DOHH2 (cell line): ENCODE results near the gene RGS19.

Experiments
- H3F3A ChIP-seq: fragments of 200-600 bp; sonication (generic), shearing (Covaris generic); 2 replicates; pipeline ENCODE4 v1.6.0; 2016; ENCODE audit warnings: antibody characterized with exemption, mild to moderate bottlenecking; ENCODE audit not compliant: control insufficient read depth, insufficient read depth
- H3K27ac ChIP-seq: fragments of 200-600 bp; sonication (generic); 2 replicates; pipeline ENCODE4 v1.5.1; 2014; ENCODE audit warnings: low read depth, mild to moderate bottlenecking, low read length, moderate library complexity
- H3K27me3 ChIP-seq: fragments of 200-600 bp; sonication (generic); 2 replicates; pipeline ENCODE4 v1.6.1; 2014; ENCODE audit warnings: mild to moderate bottlenecking, low read length, mixed read lengths; ENCODE audit not compliant: control insufficient read depth
- H3K36me3 ChIP-seq: fragments of 200-600 bp; sonication (generic); 2 replicates; pipeline ENCODE4 v1.6.1; 2014; ENCODE audit warnings: mild to moderate bottlenecking, low read length, moderate library complexity, mixed read lengths; ENCODE audit not compliant: control insufficient read depth
- H3K4me1 ChIP-seq: fragments of 200-600 bp; sonication (generic); 2 replicates; pipeline ENCODE4 v1.6.1; 2014; ENCODE audit warnings: mild to moderate bottlenecking, low read length, mixed read lengths; ENCODE audit not compliant: control insufficient read depth
- H3K4me2 ChIP-seq: fragments of 200-600 bp; sonication (generic); 2 replicates; pipeline ENCODE4 v1.6.0; 2014; ENCODE audit warnings: mild to moderate bottlenecking, low read length, moderate library complexity
- H3K4me3 ChIP-seq: fragments of 200-600 bp; sonication (generic); 2 replicates; pipeline ENCODE4 v1.5.1; 2014; ENCODE audit warnings: mild to moderate bottlenecking, low read length, mixed read lengths
- H3K79me2 ChIP-seq: fragments of 200-600 bp; sonication (generic); 2 replicates; pipeline ENCODE4 v1.6.1; 2014; ENCODE audit warnings: mild to moderate bottlenecking, low read length, mixed read lengths; ENCODE audit not compliant: control insufficient read depth
- H3K9me2 ChIP-seq: fragments of 200-600 bp; sonication (generic); replicated peaks from 2 replicates; pipeline ENCODE4 v1.6.1; 2014; ENCODE audit warnings: mild to moderate bottlenecking, low read length, mixed read lengths; ENCODE audit not compliant: control insufficient read depth
- H3K9me3 ChIP-seq: fragments of 200-600 bp; sonication (generic); 2 replicates; pipeline ENCODE4 v1.6.1; 2014; ENCODE audit warnings: antibody characterized with exemption, low read length, mixed read lengths; ENCODE audit not compliant: control insufficient read depth, insufficient read depth
- H4K20me1 ChIP-seq: fragments of 200-600 bp; sonication (generic); 2 replicates; pipeline ENCODE4 v1.6.0; 2014; ENCODE audit warnings: low read depth, mild to moderate bottlenecking, antibody characterized with exemption, low read length, moderate library complexity; ENCODE audit not compliant: control insufficient read depth, insufficient read depth
- CTCF ChIP-seq: fragments of 200-600 bp; sonication (generic); IDR thresholded peaks from one replicate; pipeline ENCODE4 v1.5.1; 2014; ENCODE audit warnings: antibody characterized with exemption, mild to moderate bottlenecking, low read depth, low read length; ENCODE audit not compliant: poor library complexity, severe bottlenecking
- EZH2phosphoT487 ChIP-seq: fragments of 200-600 bp; sonication (generic); IDR thresholded peaks from 2 replicates; pipeline ENCODE4 v1.6.1; 2017; ENCODE audit warnings: borderline replicate concordance, mild to moderate bottlenecking, antibody characterized with exemption, low read length, moderate library complexity, mixed read lengths

RGS19 gene

GRCh38 chr20:64043768-64044167 is 35.5 kb downstream of the RGS19 start:
- H3K9me3 ChIP-seq: no peaks in the 10 kb centered on the region
- no peaks in the 10 kb centered on the region for H4K20me1 ChIP-seq
- H3K27me3 ChIP-seq: no peaks in the 10 kb centered on the region
- H3K9me2 ChIP-seq: no peaks in the 10 kb centered on the region
- no peaks in the 10 kb centered on the region for H3K36me3 ChIP-seq
- no peak overlapping the region for H3K4me2 ChIP-seq
- H3K4me1 ChIP-seq: peaks cover 38% of the 10 kb centered on the region
- no peak for TF ChIP-seq EZH2phosphoT487
- no peak for TF ChIP-seq CTCF
- peaks cover 19% of the 10 kb centered on the region for H3F3A ChIP-seq
- no peak overlapping the region for H3K4me3 ChIP-seq
- no peaks in the 10 kb centered on the region for H3K79me2 ChIP-seq
- H3K27ac ChIP-seq: no peak overlapping the region

GRCh38 chr20:64042054-64042781 is 37.1 kb downstream of the RGS19 start:
- peak overlapping the region; percentile 85 for H3K4me2 ChIP-seq
- no peaks in the 10 kb centered on the region for H3K27me3 ChIP-seq
- TF ChIP-seq CTCF (no peak), EZH2phosphoT487 (no peak)
- peaks cover 19% of the 10 kb centered on the region for H3F3A ChIP-seq
- no peaks in the 10 kb centered on the region for H3K9me2 ChIP-seq
- H3K27ac ChIP-seq: peak overlapping the region; percentile 37
- H3K36me3 ChIP-seq: no peaks in the 10 kb centered on the region
- H3K4me1 ChIP-seq: peaks cover 53% of the 10 kb centered on the region
- H3K4me3 ChIP-seq: peak overlapping the region; percentile 74
- no peaks in the 10 kb centered on the region for H4K20me1 ChIP-seq
- H3K79me2 ChIP-seq: no peaks in the 10 kb centered on the region
- H3K9me3 ChIP-seq: no peaks in the 10 kb centered on the region

- peak overlapping the region; percentile 37 for H3K27ac ChIP-seq
- no peaks in the 10 kb centered on the region for H3K27me3 ChIP-seq
- H3K79me2 ChIP-seq: no peaks in the 10 kb centered on the region
- H4K20me1 ChIP-seq: no peaks in the 10 kb centered on the region
- H3K9me3 ChIP-seq: no peaks in the 10 kb centered on the region
- peak overlapping the region; percentile 74 for H3K4me3 ChIP-seq
- peaks cover 58% of the 10 kb centered on the region for H3K4me1 ChIP-seq
- peak overlapping the region; percentile 85 for H3K4me2 ChIP-seq
- no peak for TF ChIP-seq EZH2phosphoT487
- TF ChIP-seq CTCF: no peak
- no peaks in the 10 kb centered on the region for H3K36me3 ChIP-seq
- H3F3A ChIP-seq: peaks cover 19% of the 10 kb centered on the region
- H3K9me2 ChIP-seq: no peaks in the 10 kb centered on the region
Measured at GRCh38 chr20:64041781-64042053, 37.6 kb downstream of the RGS19 start.
